KMS-11 (cell line): Measurements from ENCODE around the gene IGSF23.

ENCODE experiments used
- H2AFZ ChIP-seq: fragments of 200-600 bp; sonication (generic); 2 replicates; pipeline ENCODE4 v1.6.1; 2016; ENCODE audit warnings: antibody characterized with exemption, mixed run types, low read depth
- H3K27ac ChIP-seq: fragments of 200-600 bp; sonication (generic); 2 replicates; pipeline ENCODE4 v1.6.1; 2016; ENCODE audit warnings: mild to moderate bottlenecking, mixed run types
- H3K27me3 ChIP-seq: fragments of 200-600 bp; sonication (generic); 2 replicates; pipeline ENCODE4 v1.6.1; 2017; ENCODE audit warnings: mild to moderate bottlenecking, low read depth, mixed run types, moderate library complexity; ENCODE audit not compliant: insufficient read depth
- H3K36me3 ChIP-seq: fragments of 200-600 bp; sonication (generic); 2 replicates; pipeline ENCODE4 v1.6.1; 2017; ENCODE audit warnings: mild to moderate bottlenecking, mixed run types; ENCODE audit not compliant: insufficient read depth
- H3K4me1 ChIP-seq: fragments of 200-600 bp; sonication (generic); 2 replicates; pipeline ENCODE4 v1.6.1; 2016; ENCODE audit warnings: mild to moderate bottlenecking, low read depth, mixed run types; ENCODE audit not compliant: poor library complexity, severe bottlenecking
- H3K4me2 ChIP-seq: fragments of 200-600 bp; sonication (generic); 2 replicates; pipeline ENCODE4 v1.7.0; 2016; ENCODE audit warnings: mild to moderate bottlenecking, mixed run types
- H3K4me3 ChIP-seq: fragments of 200-600 bp; sonication (generic); IDR thresholded peaks from 2 replicates; pipeline ENCODE4 v1.6.1; 2017; ENCODE audit warnings: low read depth, low read length, mixed read lengths; ENCODE audit not compliant: insufficient read depth
- H3K79me2 ChIP-seq: fragments of 200-600 bp; sonication (generic); 2 replicates; pipeline ENCODE4 v1.6.1; 2016; ENCODE audit warnings: low read depth, mixed run types; ENCODE audit not compliant: insufficient read depth
- H3K9ac ChIP-seq: fragments of 200-600 bp; sonication (generic); 2 replicates; pipeline ENCODE4 v1.6.1; 2016; ENCODE audit warnings: mild to moderate bottlenecking, mixed run types
- H4K20me1 ChIP-seq: fragments of 200-600 bp; sonication (generic); 2 replicates; pipeline ENCODE4 v1.6.1; 2016; ENCODE audit warnings: mild to moderate bottlenecking, mixed run types; ENCODE audit not compliant: insufficient read depth
- TF ChIP-seq, protein P1 (sequence below): fragments of 200-600 bp; sonication (generic); conservative IDR thresholded peaks from 2 replicates; pipeline ENCODE4 v1.6.1; 2017; ENCODE audit warnings: low read depth, mild to moderate bottlenecking, antibody characterized with exemption, low read length, moderate library complexity, mixed read lengths

Gene IGSF23

DNA sequence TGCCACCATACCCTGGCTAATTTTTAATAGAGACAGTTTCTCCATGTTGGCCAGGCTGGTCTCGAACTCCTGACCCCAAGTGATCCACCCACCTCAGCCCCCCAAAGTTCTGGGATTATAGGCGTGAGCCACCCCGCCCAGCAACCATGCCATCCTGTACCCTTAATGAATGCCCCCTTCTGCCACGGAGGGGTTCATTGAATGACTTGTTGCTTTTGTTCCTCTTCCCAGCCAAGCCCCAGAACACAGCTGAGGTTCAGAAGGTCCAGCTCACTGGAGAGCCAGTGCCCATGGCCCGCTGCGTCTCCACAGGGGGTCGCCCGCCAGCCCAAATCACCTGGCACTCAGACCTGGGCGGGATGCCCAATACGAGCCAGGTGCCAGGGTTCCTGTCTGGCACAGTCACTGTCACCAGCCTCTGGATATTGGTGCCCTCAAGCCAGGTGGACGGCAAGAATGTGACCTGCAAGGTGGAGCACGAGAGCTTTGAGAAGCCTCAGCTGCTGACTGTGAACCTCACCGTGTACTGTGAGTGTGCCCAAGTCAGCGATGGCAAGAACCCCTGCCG lies 36.3 kb downstream of the IGSF23 start:
- H4K20me1 ChIP-seq = no peaks in the 10 kb centered on the region
- H3K79me2 ChIP-seq = no peaks in the 10 kb centered on the region
- peaks cover 11% of the 10 kb centered on the region for H3K4me1 ChIP-seq
- no peaks in the 10 kb centered on the region for H3K27me3 ChIP-seq
- H3K27ac ChIP-seq = no peak overlapping the region
- H3K4me3 ChIP-seq = no peak overlapping the region
- no peak overlapping the region for H3K4me2 ChIP-seq
- TF ChIP-seq, protein P1, sequence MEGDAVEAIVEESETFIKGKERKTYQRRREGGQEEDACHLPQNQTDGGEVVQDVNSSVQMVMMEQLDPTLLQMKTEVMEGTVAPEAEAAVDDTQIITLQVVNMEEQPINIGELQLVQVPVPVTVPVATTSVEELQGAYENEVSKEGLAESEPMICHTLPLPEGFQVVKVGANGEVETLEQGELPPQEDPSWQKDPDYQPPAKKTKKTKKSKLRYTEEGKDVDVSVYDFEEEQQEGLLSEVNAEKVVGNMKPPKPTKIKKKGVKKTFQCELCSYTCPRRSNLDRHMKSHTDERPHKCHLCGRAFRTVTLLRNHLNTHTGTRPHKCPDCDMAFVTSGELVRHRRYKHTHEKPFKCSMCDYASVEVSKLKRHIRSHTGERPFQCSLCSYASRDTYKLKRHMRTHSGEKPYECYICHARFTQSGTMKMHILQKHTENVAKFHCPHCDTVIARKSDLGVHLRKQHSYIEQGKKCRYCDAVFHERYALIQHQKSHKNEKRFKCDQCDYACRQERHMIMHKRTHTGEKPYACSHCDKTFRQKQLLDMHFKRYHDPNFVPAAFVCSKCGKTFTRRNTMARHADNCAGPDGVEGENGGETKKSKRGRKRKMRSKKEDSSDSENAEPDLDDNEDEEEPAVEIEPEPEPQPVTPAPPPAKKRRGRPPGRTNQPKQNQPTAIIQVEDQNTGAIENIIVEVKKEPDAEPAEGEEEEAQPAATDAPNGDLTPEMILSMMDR = no peak
- no peaks in the 10 kb centered on the region for H3K36me3 ChIP-seq
- H3K9ac ChIP-seq = no peak overlapping the region
- H2AFZ ChIP-seq = no peak overlapping the region

DNA sequence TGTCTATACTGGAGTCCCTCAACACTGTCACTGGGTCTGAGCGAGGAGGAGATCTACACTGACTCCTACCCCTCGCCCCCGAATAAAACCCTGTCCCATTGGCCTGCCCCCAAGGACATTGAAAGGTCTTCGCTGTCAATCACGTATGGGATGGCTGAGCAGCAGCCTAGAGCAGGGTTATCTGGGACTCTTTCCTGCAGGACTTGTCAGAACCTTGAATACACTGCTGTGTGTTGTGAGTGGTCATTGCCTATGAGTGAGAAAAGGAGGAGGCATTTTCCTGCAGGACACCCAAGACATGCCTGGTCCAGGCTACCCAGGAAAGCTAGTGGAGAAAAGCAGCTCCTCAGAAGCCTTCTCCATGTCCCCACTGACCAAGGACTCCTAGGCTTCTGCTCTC lies 40.0 kb downstream of the IGSF23 start:
- H4K20me1 ChIP-seq = no peaks in the 10 kb centered on the region
- H3K36me3 ChIP-seq = no peaks in the 10 kb centered on the region
- H3K27me3 ChIP-seq = no peaks in the 10 kb centered on the region; the same call in 1 of the 2 replicates
- H3K4me2 ChIP-seq = no peak overlapping the region
- H3K4me3 ChIP-seq = no peak overlapping the region
- H2AFZ ChIP-seq = no peak overlapping the region
- peaks cover 28% of the 10 kb centered on the region for H3K4me1 ChIP-seq
- no peak overlapping the region for H3K27ac ChIP-seq
- no peak overlapping the region for H3K9ac ChIP-seq
- no peaks in the 10 kb centered on the region for H3K79me2 ChIP-seq
- TF ChIP-seq, protein P1 = no peak

DNA sequence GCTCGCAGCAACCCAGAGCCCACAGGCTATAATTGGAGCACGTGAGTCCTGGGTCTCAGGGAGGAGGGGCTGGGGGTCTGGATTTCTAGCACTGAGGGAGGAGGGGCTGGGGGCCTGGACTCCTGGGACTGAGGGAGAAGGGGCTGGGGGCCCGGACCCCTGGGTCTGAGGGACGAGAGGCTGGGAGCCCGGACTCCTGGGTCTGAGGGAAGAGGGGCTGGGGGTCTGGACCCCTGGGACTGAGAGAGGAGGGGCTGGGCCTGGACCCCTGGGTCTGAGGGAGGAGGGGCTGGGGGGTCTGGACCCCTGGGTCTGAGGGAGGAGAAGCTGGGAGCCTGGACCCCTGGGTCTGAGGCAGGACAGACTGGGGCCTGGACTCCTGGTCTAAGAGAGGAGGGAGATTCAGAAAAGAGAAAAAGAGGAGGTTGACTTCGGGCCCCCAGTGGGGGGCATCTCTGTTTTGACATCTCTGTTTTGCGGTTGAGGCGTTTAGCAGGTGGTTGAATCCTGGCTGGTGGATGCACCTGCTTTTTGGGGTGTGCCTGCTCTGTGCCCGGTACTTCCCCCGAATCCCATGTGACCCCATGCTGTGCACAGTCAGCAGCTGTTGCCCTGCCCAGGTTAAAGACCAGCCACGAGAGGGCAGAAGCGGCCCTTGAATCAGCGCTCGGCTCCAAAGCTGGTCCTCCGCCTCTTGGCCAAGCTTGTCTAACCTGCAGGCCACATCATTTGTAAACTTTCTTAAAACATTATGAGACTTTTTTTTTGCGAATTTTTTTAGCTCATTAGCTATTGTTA lies 40.8 kb downstream of the IGSF23 start:
- Histone ChIP-seq H3K4me3 (no peak overlapping the region), H3K4me1 (peaks cover 28% of the 10 kb centered on the region), H2AFZ (peak overlapping the region; percentile 35; the same call in 1 of the 2 replicates), H3K36me3 (no peaks in the 10 kb centered on the region), H3K79me2 (no peaks in the 10 kb centered on the region), H3K27me3 (no peaks in the 10 kb centered on the region; the same call in 1 of the 2 replicates), H3K4me2 (peak overlapping the region; percentile 77), H3K27ac (0 out of 2 replicates have a peak overlapping the region, but pooled peaks have one; percentile 18), H3K9ac (peak overlapping the region; percentile 28; the same call in 1 of the 2 replicates), H4K20me1 (no peaks in the 10 kb centered on the region)
- TF ChIP-seq, protein P1 = peak; percentile 79

DNA sequence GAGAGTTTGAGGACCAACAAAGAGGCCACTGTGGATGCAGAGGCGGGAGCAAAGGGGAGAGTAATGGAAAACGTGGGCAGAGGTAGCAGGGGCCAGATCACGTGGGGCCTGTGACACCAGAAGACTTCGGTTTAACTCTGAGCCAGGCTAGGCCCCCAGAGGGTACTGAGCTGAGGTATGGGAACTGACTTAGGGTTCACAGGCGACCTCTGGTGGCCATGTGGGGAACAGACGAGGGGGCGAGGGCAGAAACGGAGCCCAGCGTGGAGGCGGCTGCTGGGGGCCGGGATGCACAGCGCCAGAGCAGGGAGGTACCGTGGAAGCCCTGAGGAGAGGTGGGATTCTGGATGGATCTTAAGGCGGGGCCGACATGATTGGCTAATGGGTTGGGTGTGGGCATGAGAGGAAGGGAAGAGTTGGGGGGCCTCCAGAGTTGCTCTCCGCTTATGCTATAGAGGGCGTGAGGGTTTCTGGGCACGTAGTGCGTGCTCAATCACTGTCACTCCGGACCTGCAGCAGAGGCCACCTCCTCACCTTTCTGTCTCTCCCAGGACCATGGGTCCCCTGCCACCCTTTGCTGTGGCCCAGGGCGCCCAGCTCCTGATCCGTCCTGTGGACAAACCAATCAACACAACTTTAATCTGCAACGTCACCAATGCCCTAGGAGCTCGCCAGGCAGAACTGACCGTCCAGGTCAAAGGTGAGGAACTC lies 44.0 kb downstream of the IGSF23 start:
- peak overlapping the region; percentile 38; the same call in 1 of the 2 replicates for H3K4me2 ChIP-seq
- no peak overlapping the region for H3K27ac ChIP-seq
- H3K27me3 ChIP-seq = no peaks in the 10 kb centered on the region; the same call in 1 of the 2 replicates
- TF ChIP-seq, protein P1 = peak; percentile 94
- H3K9ac ChIP-seq = no peak overlapping the region
- H3K79me2 ChIP-seq = no peaks in the 10 kb centered on the region
- peaks cover 28% of the 10 kb centered on the region for H3K4me1 ChIP-seq
- no peaks in the 10 kb centered on the region for H3K36me3 ChIP-seq
- no peak overlapping the region for H3K4me3 ChIP-seq
- H4K20me1 ChIP-seq = no peaks in the 10 kb centered on the region
- peak overlapping the region; percentile 26; the same call in 1 of the 2 replicates for H2AFZ ChIP-seq
